IMR-90 (cell line): ENCODE results near the gene SLC24A3. TPM values are rescaled to one million over a fixed set of nuclear protein-coding genes. Genes with fewer than 3 reads are reported as not detected.

ENCODE experiments used
- ATAC-seq: fragments of 200-7000 bp; cut with Tn5 transposase; 2 replicates; pipeline ENCODE4 v1.9.1; 2020; ENCODE audit warnings: low read depth, mild to moderate bottlenecking, moderate library complexity
- BruUV-seq: library from RNA; stranded (reverse); fragments of 400-500 nt; replicated peaks from 2 replicates; lab custom pipeline; 2021; lab: Mats Ljungman, UMichigan
- CTCF ChIA-PET: fragments of 300-600 bp; formaldehyde crosslinking; extraction: SDS; loops from one replicate; lab custom pipeline; 2021; ENCODE audit warnings: antibody characterized with exemption; lab: Yijun Ruan, JAX
- POLR2A ChIA-PET: fragments of 300-600 bp; sonication (Branson Sonifier 250); formaldehyde crosslinking; loops from one replicate; lab custom pipeline; 2022; ENCODE audit warnings: antibody characterized with exemption; ENCODE audit not compliant: unreplicated experiment; lab: Charles Lee
- DNase-seq: peaks from one replicate; pipeline ENCODE4 v3.0.0; 2013
- H2AFZ ChIP-seq: replicated peaks from 2 replicates; pipeline ENCODE3; 2013; ENCODE audit warnings: low read length, mild to moderate bottlenecking; ENCODE audit not compliant: poor library complexity
- H2AK5ac ChIP-seq: 2 replicates; pipeline ENCODE4 v1.6.1; 2013; ENCODE audit warnings: low read depth, low read length, inconsistent platforms
- H2AK9ac ChIP-seq: replicated peaks from 2 replicates; pipeline ENCODE3; 2013; ENCODE audit warnings: mild to moderate bottlenecking, low read depth, low read length, moderate library complexity; ENCODE audit not compliant: poor library complexity
- H2BK120ac ChIP-seq: 2 replicates; pipeline ENCODE4 v1.6.1; 2013; ENCODE audit warnings: low read depth, low read length, inconsistent platforms
- H2BK15ac ChIP-seq: 3 replicates; pipeline ENCODE4 v1.6.1; 2013; ENCODE audit warnings: low read depth, low read length, inconsistent platforms
- H2BK20ac ChIP-seq: 2 replicates; pipeline ENCODE4 v1.6.1; 2013; ENCODE audit warnings: low read depth, mild to moderate bottlenecking, inconsistent platforms, low read length, moderate library complexity
- H2BK5ac ChIP-seq: 2 replicates; pipeline ENCODE4 v1.6.1; 2013; ENCODE audit warnings: mild to moderate bottlenecking, low read depth, low read length, inconsistent platforms; ENCODE audit not compliant: poor library complexity, severe bottlenecking
- H3K14ac ChIP-seq: replicated peaks from 2 replicates; pipeline ENCODE4 v1.6.1; 2013; ENCODE audit warnings: low read depth, low read length, inconsistent platforms
- H3K18ac ChIP-seq: 2 replicates; pipeline ENCODE4 v1.6.1; 2013; ENCODE audit warnings: low read depth, low read length, control low read depth
- H3K23ac ChIP-seq: 2 replicates; pipeline ENCODE4 v1.6.1; 2013; ENCODE audit warnings: low read depth, low read length, inconsistent platforms
- H3K27ac ChIP-seq: 2 replicates; pipeline ENCODE4 v1.5.1; 2013; ENCODE audit warnings: mild to moderate bottlenecking, control low read depth, low read length; ENCODE audit not compliant: insufficient read depth
- H3K27me3 ChIP-seq: 2 replicates; pipeline ENCODE4 v1.6.1; 2013; ENCODE audit warnings: low read length; ENCODE audit not compliant: control insufficient read depth, insufficient read depth
- H3K36me3 ChIP-seq: 2 replicates; pipeline ENCODE4 v1.6.1; 2013; ENCODE audit warnings: low read length, mixed read lengths; ENCODE audit not compliant: control insufficient read depth, insufficient read depth
- H3K4ac ChIP-seq: 2 replicates; pipeline ENCODE4 v1.6.1; 2013; ENCODE audit warnings: low read depth, low read length, inconsistent platforms
- H3K4me1 ChIP-seq: 2 replicates; pipeline ENCODE4 v1.6.1; 2013; ENCODE audit warnings: low read length, mixed read lengths; ENCODE audit not compliant: control insufficient read depth, insufficient read depth
- H3K4me2 ChIP-seq: 2 replicates; pipeline ENCODE4 v1.6.1; 2013; ENCODE audit warnings: low read depth, mild to moderate bottlenecking, control low read depth, low read length, moderate library complexity
- H3K4me3 ChIP-seq: 2 replicates; pipeline ENCODE4 v1.5.1; 2013; ENCODE audit warnings: low read depth, mild to moderate bottlenecking, control low read depth, low read length, moderate library complexity; ENCODE audit not compliant: insufficient read depth
- H3K56ac ChIP-seq: 2 replicates; pipeline ENCODE4 v1.6.1; 2013; ENCODE audit warnings: low read length, inconsistent platforms; ENCODE audit not compliant: insufficient read depth; ENCODE audit errors: extremely low read depth
- H3K79me1 ChIP-seq, 2 experiments: 2 replicates each; pipeline ENCODE4 v1.6.1; 2013; ENCODE audit warnings: low read length in 2 of 2, inconsistent platforms in 1 of 2, low read depth in 1 of 2
- H3K9ac ChIP-seq: 2 replicates; pipeline ENCODE4 v1.6.1; 2013; ENCODE audit warnings: low read depth, low read length, control low read depth
- H3K9me1 ChIP-seq: 2 replicates; pipeline ENCODE4 v1.6.1; 2013; ENCODE audit warnings: low read length, inconsistent platforms; ENCODE audit not compliant: insufficient read depth
- H3K9me3 ChIP-seq: 2 replicates; pipeline ENCODE4 v1.6.1; 2013; ENCODE audit warnings: low read length; ENCODE audit not compliant: control insufficient read depth, insufficient read depth
- H4K20me1 ChIP-seq: 2 replicates; pipeline ENCODE4 v1.6.1; 2013; ENCODE audit warnings: low read length, inconsistent platforms; ENCODE audit not compliant: insufficient read depth
- H4K5ac ChIP-seq: 2 replicates; pipeline ENCODE4 v1.6.1; 2013; ENCODE audit warnings: mild to moderate bottlenecking, low read depth, low read length, control low read depth
- H4K8ac ChIP-seq, 2 experiments: 2 replicates each; pipeline ENCODE4 v1.6.1; 2013; ENCODE audit warnings: low read depth in 2 of 2, low read length in 2 of 2, control low read depth in 1 of 2, inconsistent platforms in 1 of 2
- H4K91ac ChIP-seq: 2 replicates; pipeline ENCODE4 v1.6.1; 2013; ENCODE audit warnings: low read depth, low read length, inconsistent platforms; ENCODE audit not compliant: insufficient read depth
- BHLHE40 ChIP-seq: fragments of 150-350 bp; IDR thresholded peaks from 2 replicates; pipeline ENCODE4 v1.6.1; 2016; ENCODE audit warnings: mild to moderate bottlenecking, low read depth, low read length
- CEBPB ChIP-seq: IDR thresholded peaks from 2 replicates; pipeline ENCODE4 v1.6.1; 2012; ENCODE audit warnings: low read depth, low read length, improper control_type of control experiment
- CHD1 ChIP-seq: IDR thresholded peaks from 2 replicates; pipeline ENCODE4 v1.6.1; 2012; ENCODE audit warnings: low read depth, low read length, improper control_type of control experiment
- ELK1 ChIP-seq: fragments of 150-350 bp; IDR thresholded peaks from 2 replicates; pipeline ENCODE4 v1.6.1; 2016; ENCODE audit warnings: low read depth, mild to moderate bottlenecking, low read length, moderate library complexity, borderline replicate concordance
- FOS ChIP-seq: fragments of 150-350 bp; IDR thresholded peaks from 2 replicates; pipeline ENCODE4 v1.6.1; 2016; ENCODE audit warnings: low read depth, low read length
- MAFK ChIP-seq: IDR thresholded peaks from 2 replicates; pipeline ENCODE4 v1.6.1; 2012; ENCODE audit warnings: low read depth, low read length, improper control_type of control experiment
- MAZ ChIP-seq: IDR thresholded peaks from 2 replicates; pipeline ENCODE4 v1.6.1; 2012; ENCODE audit warnings: low read depth, mild to moderate bottlenecking, low read length, improper control_type of control experiment, moderate library complexity, borderline replicate concordance
- MXI1 ChIP-seq: IDR thresholded peaks from 2 replicates; pipeline ENCODE4 v1.6.1; 2012; ENCODE audit warnings: low read depth, mild to moderate bottlenecking, low read length, moderate library complexity, borderline replicate concordance
- NFE2L2 ChIP-seq: fragments of 150-350 bp; IDR thresholded peaks from 2 replicates; pipeline ENCODE4 v1.6.1; 2016; ENCODE audit warnings: low read depth, mild to moderate bottlenecking, low read length
- POLR2A ChIP-seq: IDR thresholded peaks from 2 replicates; pipeline ENCODE4 v1.6.1; 2012; ENCODE audit warnings: mild to moderate bottlenecking, low read depth, low read length
- RAD21 ChIP-seq: IDR thresholded peaks from 2 replicates; pipeline ENCODE4 v1.6.1; 2012; ENCODE audit warnings: low read length, improper control_type of control experiment
- RCOR1 ChIP-seq: IDR thresholded peaks from 2 replicates; pipeline ENCODE4 v1.6.1; 2012; ENCODE audit warnings: mild to moderate bottlenecking, low read length, improper control_type of control experiment; ENCODE audit not compliant: insufficient replicate concordance
- SMC3 ChIP-seq: fragments of 150-350 bp; IDR thresholded peaks from 2 replicates; pipeline ENCODE4 v1.6.1; 2016; ENCODE audit warnings: low read depth, mild to moderate bottlenecking, antibody characterized with exemption, low read length, moderate library complexity
- USF2 ChIP-seq: fragments of 150-350 bp; IDR thresholded peaks from 2 replicates; pipeline ENCODE4 v1.6.1; 2017; ENCODE audit warnings: mild to moderate bottlenecking, antibody characterized with exemption, low read length, low read depth
- WGBS, 2 experiments: methylation state at CpG; one replicate each; pipeline versions ENCODE4 v1.1.5 to v1.1.7; 2013; ENCODE audit warnings: missing lambda C conversion rate in 2 of 2; ENCODE audit not compliant: insufficient read length in 1 of 2; ENCODE audit errors: extremely low coverage in 2 of 2; 5-methylcytosine and 5-hydroxymethylcytosine counted together
- dilution Hi-C: fragments of 300-500 bp; cut with HindIII; formaldehyde crosslinking; loops from one replicate; pipeline ENCODE4 v1.14.3; 2018; ENCODE audit warnings: low sequenced_read_pairs; ENCODE audit not compliant: unreplicated experiment
- in situ Hi-C: fragments of 300-500 bp; cut with MboI; formaldehyde crosslinking; loops from 3 replicates; pipeline ENCODE4 v1.14.3; 2019; ENCODE audit warnings: low sequenced_read_pairs, inconsistent platforms, mixed read lengths
- intact Hi-C: fragments of 100-400 bp; cut with micrococcal nuclease; formaldehyde crosslinking; loops from 2 replicates; pipeline ENCODE4 v1.10.0; 2022
- polyA plus RNA-seq, 3 experiments: library from polyadenylated mRNA; depleted of rRNA; stranded (reverse); fragments of >200 nt; gene quantifications; 2 replicates each; pipeline ENCODE4 v1.2.3, GENCODE V29; 2012; ENCODE audit warnings: low replicate concordance in 1 of 3
- total RNA-seq: library from RNA; depleted of rRNA; stranded (reverse); fragments of >200 nt; gene quantifications from 2 replicates; pipeline ENCODE4 v1.2.3, GENCODE V29; 2012

SLC24A3 gene
- total and polyA plus RNA-seq, 2 of the 4 experiments (the other 2 are of a cell fraction): not detected

- in situ Hi-C loops: no loop called here
These were observed 286.3 kb downstream of the SLC24A3 start for GRCh38 chr20:19498756-19499155.

More at GRCh38 chr20:19498756-19499155, 286.3 kb downstream of the SLC24A3 start:
- Histone ChIP-seq H2AK5ac (no peak overlapping the region), H3K4ac (no peak overlapping the region), H2BK15ac (no peak overlapping the region), H3K4me1 (no peaks in the 10 kb centered on the region), H3K9me3 (no peaks in the 10 kb centered on the region), H3K23ac (no peak overlapping the region), H2AK9ac (no peak overlapping the region), H3K79me1 (no peaks in the 10 kb centered on the region), H3K27ac (no peak overlapping the region), H2BK5ac (no peak overlapping the region), H3K18ac (no peak overlapping the region), H4K8ac (no peak overlapping the region), H3K9ac (no peak overlapping the region), H3K36me3 (no peaks in the 10 kb centered on the region), H2BK120ac (no peak overlapping the region), H4K5ac (no peak overlapping the region), H3K4me3 (no peak overlapping the region), H2AFZ (no peak overlapping the region), H3K27me3 (no peaks in the 10 kb centered on the region), H3K14ac (no peak overlapping the region), H3K4me2 (no peak overlapping the region), H3K9me1 (no peaks in the 10 kb centered on the region), H3K56ac (no peak overlapping the region), H4K91ac (no peak overlapping the region), H2BK20ac (no peak overlapping the region), H4K20me1 (no peaks in the 10 kb centered on the region)
- DNase-seq (no peak), ATAC-seq (no peak)
- no peak for TF ChIP-seq ELK1
- no peak for TF ChIP-seq RAD21
- TF ChIP-seq USF2: no peak
- no peak for TF ChIP-seq MAZ
- TF ChIP-seq MAFK: no peak
- no peak for TF ChIP-seq FOS
- TF ChIP-seq POLR2A: no peak
- no peak for TF ChIP-seq MXI1
- TF ChIP-seq SMC3: no peak
- TF ChIP-seq BHLHE40: no peak
- TF ChIP-seq CHD1: no peak
- TF ChIP-seq NFE2L2: no peak
- TF ChIP-seq RCOR1: no peak
- no peak for TF ChIP-seq CEBPB
- intact Hi-C loops: no loop called here
- no TSS peak for BruUV-seq
- dilution Hi-C loops: no loop called here
- ChIA-PET POLR2A (no interaction called here), CTCF (no interaction called here)
- 58% methylated on average over 4 of the region's 5 CpGs; no CpG with 5 or more reads in 1 of the 2 experiments for WGBS, 2 experiments
